H54 (cell line): ENCODE measurements around the gene MOAP1.
A peak's percentile ranks its signal among the peaks of the same experiment; 100 is the strongest.

Source experiments
- DNase-seq: peaks from one replicate; pipeline ENCODE4 v3.0.0; 2011; ENCODE audit warnings: low spot score, mixed read lengths; ENCODE audit not compliant: insufficient read length
- FAIRE-seq: peaks from 3 replicates; lab custom pipeline; 2011; peaks lifted over from hg19 to GRCh38; lab: Jason Lieb, UNC
- POLR2A ChIP-seq: IDR thresholded peaks from 2 replicates; pipeline ENCODE4 v1.6.1; 2011; ENCODE audit warnings: low read depth, mild to moderate bottlenecking, low read length

Gene MOAP1

GRCh38 chr14:93136009-93136408 lies 48.7 kb downstream of the MOAP1 start:
- no peak for TF ChIP-seq POLR2A
- FAIRE-seq (no peak), DNase-seq (no peak)

DNA sequence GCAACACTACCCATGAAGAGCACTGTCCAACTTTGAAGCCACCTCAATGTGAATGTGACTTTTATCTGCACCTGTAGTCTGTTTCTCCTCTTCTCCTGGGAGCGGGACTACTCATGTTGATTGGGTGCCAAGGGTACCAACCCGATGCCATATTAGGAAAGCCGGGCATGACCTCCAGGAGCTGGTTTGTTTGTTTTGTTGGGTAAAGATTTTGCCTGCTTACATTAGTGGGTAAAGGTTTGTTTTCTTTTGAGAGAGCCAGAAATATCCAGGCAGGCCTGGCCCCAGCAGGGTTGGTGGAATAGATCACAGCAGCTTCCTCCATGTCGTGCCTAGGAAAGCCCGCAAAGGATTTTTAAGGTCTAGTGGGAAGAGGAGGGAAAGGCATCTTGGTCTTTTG lies 49.3 kb downstream of the MOAP1 start:
- FAIRE-seq (no peak), DNase-seq (no peak)

GRCh38 chr14:93133464-93133863 lies 51.2 kb downstream of the MOAP1 start:
- FAIRE-seq (peak; percentile 82), DNase-seq (no peak)
- no peak for TF ChIP-seq POLR2A

More for the DNA sequence above, 49.3 kb downstream of the MOAP1 start:
- TF ChIP-seq POLR2A: no peak

DNA sequence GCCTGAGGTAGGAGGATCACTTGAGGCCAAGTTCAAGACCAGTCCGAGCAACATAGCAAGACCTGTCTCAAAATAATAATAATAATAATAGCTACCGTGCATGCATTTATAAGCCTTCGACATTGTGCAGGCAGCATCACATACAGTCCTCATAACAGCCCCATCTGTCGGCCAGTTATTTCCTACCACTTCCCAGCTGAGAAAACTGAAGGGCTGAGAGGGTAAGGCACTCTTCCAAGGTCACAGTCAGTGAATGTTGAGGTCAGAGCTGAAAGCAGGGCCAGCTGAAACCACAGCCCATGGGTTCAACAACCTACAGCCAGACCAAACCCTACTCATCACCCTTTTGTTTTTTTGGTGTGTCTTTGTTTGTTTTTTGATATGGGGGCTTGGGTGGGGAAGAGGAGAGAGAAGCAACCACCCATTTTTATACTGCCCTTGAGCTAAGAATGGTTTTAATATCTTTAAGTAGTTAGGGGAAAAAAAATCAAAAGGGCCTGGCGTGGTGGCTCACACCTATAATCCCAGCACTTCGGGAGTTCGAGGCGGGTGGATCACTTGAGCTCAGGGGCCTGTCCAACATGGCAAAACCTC lies 52.1 kb downstream of the MOAP1 start:
- DNase-seq: no peak

More for the DNA sequence above, 52.1 kb downstream of the MOAP1 start:
- no peak for TF ChIP-seq POLR2A
- FAIRE-seq: peak; percentile 88
